ENCODE measurements around the gene MAML2. TPM values are rescaled to one million over a fixed set of nuclear protein-coding genes. Genes with fewer than 3 reads are reported as not detected.

The MAML2 gene
- total and polyA plus RNA-seq, 2 of the 8 experiments (the other 6 are each of a cell fraction or from before 2014, with no cell fraction given) = 3.8 to 6.6 TPM

DNA sequence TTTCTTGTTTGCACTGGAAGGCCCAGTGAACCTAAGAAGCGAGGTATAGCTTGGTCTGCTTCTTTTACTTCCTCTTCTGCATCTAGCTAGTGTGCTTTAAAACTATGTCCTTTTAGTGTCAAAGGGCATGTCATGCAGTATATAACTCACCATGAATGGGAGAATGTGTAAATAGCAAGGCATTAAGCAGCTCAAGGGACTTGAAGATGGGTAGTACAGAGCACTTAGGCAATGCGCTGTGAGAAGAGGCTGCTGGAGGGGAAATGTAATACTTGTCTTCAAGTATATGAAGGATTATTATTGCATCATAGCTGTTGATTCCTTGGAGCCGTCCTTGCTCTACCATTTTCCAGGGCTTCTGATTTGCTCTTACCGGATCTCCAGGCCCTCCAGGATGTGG, 7.6 kb downstream of the MAML2 start:
- H4K20me1 ChIP-seq (replicated peaks in 1 of 2; ENCODE audit: control insufficient read depth in 1 of 2, insufficient read depth in 2 of 2, low read length in 2 of 2) = no peaks in the 10 kb centered on the region
- ChIA-PET POLR2A (ENCODE audit: partially characterized antibody) (no interaction called here), CTCF (ENCODE audit: partially characterized antibody) (interaction anchor here (1.0 to 2.3 kb wide), 6 partner anchors 8 to 500 kb away, joined by 3 to 8 read pairs (median 4); partner anchors contain the start of gene MAML2)
- FAIRE-seq (no peak), DNase-seq (ENCODE audit: low read depth in 1 of 2, low spot score in 2 of 2) (no peak)
- peaks cover 3 to 29% (median 23%) of the 10 kb centered on the region in 4 experiments; a peak in 5 of 7 replicates for H3K4me1 ChIP-seq (replicated peaks in 1 of 4; ENCODE audit: control insufficient read depth in 3 of 4, insufficient read depth in 4 of 4, low read length in 3 of 4)
- H3K9me3 ChIP-seq (ENCODE audit: insufficient read depth in 2 of 2, low read depth in 1 of 2, low read length in 1 of 2) = no peaks in the 10 kb centered on the region
- H3K9ac ChIP-seq (replicated peaks in 1 of 4; ENCODE audit: extremely low read depth in 1 of 4, low read depth in 3 of 4, low read length in 3 of 4) = no peak overlapping the region
- H3K23ac ChIP-seq (ENCODE audit: insufficient read length) = no peak overlapping the region
- 0 out of 2 replicates have a peak, but pooled peaks have one; percentile 47 for TF ChIP-seq CEBPB (IDR thresholded peaks at IDR 0.05; ENCODE audit: low read depth, low read length)
- TF ChIP-seq HDAC6 (IDR thresholded peaks at IDR 0.05; ENCODE audit: low read depth, low read length) = no peak
- no peak overlapping the region for H3K56ac ChIP-seq (replicated peaks; ENCODE audit: insufficient read length, low read depth, low read length)
- no peak overlapping the region for H3K18ac ChIP-seq (ENCODE audit: extremely low read depth, low read length)
- peaks cover 0 to 29% of the 10 kb centered on the region in 2 experiments; a peak in 2 of 4 replicates for H3K79me2 ChIP-seq (ENCODE audit: control insufficient read depth in 1 of 2, insufficient read depth in 2 of 2, low read length in 2 of 2)
- H3K23me2 ChIP-seq (ENCODE audit: low read depth, low read length) = no peaks in the 10 kb centered on the region
- H3K27ac ChIP-seq (ENCODE audit: low read depth, low read length) = no peak overlapping the region
- no peak overlapping the region for H2BK15ac ChIP-seq (ENCODE audit: low read length)
- H3K4me2 ChIP-seq (ENCODE audit: insufficient read depth in 1 of 2, low read depth in 2 of 2, low read length in 2 of 2) = no peak overlapping the region
- peak overlapping the region; percentile 23; the same call in 1 of the 2 replicates for H4K8ac ChIP-seq (ENCODE audit: extremely low read depth, insufficient read depth, low read length)
- no peak overlapping the region for H2AFZ ChIP-seq (ENCODE audit: low read length)
- peak overlapping the region; percentile 55 for H3K4ac ChIP-seq (replicated peaks; ENCODE audit: insufficient read length, low read depth, low read length)
- peak overlapping the region; percentile 78 for H2BK12ac ChIP-seq (ENCODE audit: low read depth, low read length)
- H2BK120ac ChIP-seq (replicated peaks; ENCODE audit: low read depth, low read length) = peak overlapping the region; percentile 29
- no peak overlapping the region for H4K5ac ChIP-seq (ENCODE audit: insufficient read length, low read depth, low read length)
- H3K79me1 ChIP-seq (ENCODE audit: low read depth, low read length) = no peaks in the 10 kb centered on the region; the same call in 1 of the 2 replicates
- peak overlapping the region; percentile 29 for H2BK20ac ChIP-seq (ENCODE audit: low read length)
- WGBS, 2 experiments (ENCODE audit: extremely low coverage in 1 of 2, insufficient coverage in 1 of 2, insufficient read length in 1 of 2, insufficient replicate concordance in 2 of 2, low coverage in 1 of 2, low lambda C conversion rate in 2 of 2, missing lambda C conversion rate in 1 of 2) = 93% methylated on average over 4 of the region's 4 CpGs; no CpG with 5 or more reads in 1 of the 2 experiments
- H2AK5ac ChIP-seq (ENCODE audit: low read depth, low read length) = no peak overlapping the region; the same call in 1 of the 2 replicates
- no peaks in the 10 kb centered on the region for H3K27me3 ChIP-seq (replicated peaks in 1 of 4; ENCODE audit: control insufficient read depth in 3 of 4, extremely low read depth in 1 of 4, insufficient read depth in 3 of 4, low read length in 3 of 4)
- no peak overlapping the region for H3K4me3 ChIP-seq (ENCODE audit: extremely low read depth in 1 of 4, insufficient read depth in 2 of 4, low read depth in 3 of 4, low read length in 4 of 4)
- H3K36me3 ChIP-seq (ENCODE audit: control insufficient read depth in 2 of 4, insufficient read depth in 4 of 4, low read length in 3 of 4) = no peaks in the 10 kb centered on the region
- peak overlapping the region; percentile 60; the same call in 1 of the 2 replicates for H2BK5ac ChIP-seq (ENCODE audit: low read depth, low read length)
- no peak overlapping the region for H3K14ac ChIP-seq (ENCODE audit: insufficient read length)
- H4K91ac ChIP-seq (replicated peaks; ENCODE audit: insufficient read length, low read length) = peak overlapping the region; percentile 3
